H1 (cell line): ENCODE data around the gene SHPK. TPM values are rescaled to one million over a fixed set of nuclear protein-coding genes. Genes with fewer than 3 reads are reported as not detected.
A peak's percentile ranks its signal among the peaks of the same experiment; 100 is the strongest.

Source experiments
- BRCA1 ChIP-seq: IDR thresholded peaks from 2 replicates; pipeline ENCODE4 v1.6.1; 2012; ENCODE audit warnings: low read depth, low read length, improper control_type of control experiment
- CHD1 ChIP-seq: IDR thresholded peaks from 2 replicates; pipeline ENCODE4 v1.6.1; 2012; ENCODE audit warnings: low read depth, low read length, improper control_type of control experiment
- CHD7 ChIP-seq: fragments of 300-600 bp; sonication (generic); IDR thresholded peaks from 2 replicates; pipeline ENCODE4 v1.7.1; 2012; ENCODE audit warnings: low read length, moderate library complexity, mild to moderate bottlenecking, inconsistent platforms; ENCODE audit not compliant: insufficient replicate concordance
- EZH2 ChIP-seq: fragments of 200-600 bp; sonication (generic); IDR thresholded peaks from 2 replicates; pipeline ENCODE4 v1.7.1; 2012; ENCODE audit warnings: low read depth, mild to moderate bottlenecking, moderate library complexity, low read length, inconsistent platforms; ENCODE audit not compliant: severe bottlenecking
- JUND ChIP-seq: IDR thresholded peaks from 2 replicates; pipeline ENCODE4 v1.6.1; 2011; ENCODE audit warnings: mild to moderate bottlenecking, improper control_type of control experiment, low read length
- MAX ChIP-seq: IDR thresholded peaks from 2 replicates; pipeline ENCODE4 v1.6.1; 2012; ENCODE audit warnings: inconsistent platforms
- PHF8 ChIP-seq: fragments of 200-600 bp; sonication (generic); conservative IDR thresholded peaks from 2 replicates; pipeline ENCODE4 v1.7.1; 2012; ENCODE audit warnings: low read depth, mild to moderate bottlenecking, inconsistent platforms, low read length, moderate library complexity
- POU5F1 ChIP-seq: IDR thresholded peaks from 2 replicates; pipeline ENCODE4 v1.6.1; 2011; ENCODE audit warnings: low read depth, mild to moderate bottlenecking, low read length, moderate library complexity
- SUZ12 ChIP-seq: fragments of 200-600 bp; sonication (generic); IDR thresholded peaks from 2 replicates; pipeline ENCODE4 v1.6.1; 2012; ENCODE audit warnings: mild to moderate bottlenecking, inconsistent platforms, low read length, moderate library complexity, mixed read lengths
- ZNF274 ChIP-seq: IDR thresholded peaks from 2 replicates; pipeline ENCODE4 v1.7.0; 2012; ENCODE audit warnings: low read length, borderline replicate concordance; ENCODE audit errors: extremely low read depth
- polyA plus RNA-seq, 7 experiments: library from polyadenylated mRNA; depleted of rRNA in 3 of 7; stranded (reverse) in 5 of 7; unstranded in 2 of 7; fragments of >200 nt in 5 of 7; fragments of 200-250 nt in 2 of 7; gene quantifications; 1 replicate in 5 of 7; 2 replicates in 1 of 7; 4 replicates in 1 of 7; pipeline versions ENCODE4 v1.2.1 to v1.2.3, GENCODE V29; 2011 to 2013; ENCODE audit warnings: missing spikeins in 2 of 7, mixed read lengths in 2 of 7
- total RNA-seq: library from RNA; stranded (reverse); fragmentation: NEBNext Ultra II Directional; extraction: Animal tissue kit (Norgen Biotek cat#: 25700); gene quantifications from 2 replicates; pipeline ENCODE4 v1.2.1, GENCODE V29; 2021

Gene SHPK
- total and polyA plus RNA-seq, 2 of the 8 experiments (the other 6 are each of a cell fraction or from before 2014, with no cell fraction given), result 28.6 to 36.7 TPM

GRCh38 chr17:3668279-3669084 is 32.4 kb upstream of the SHPK start, which contains the start of the genes EMC6 and TAX1BP3 (continued):
- TF ChIP-seq EZH2 (no peak), PHF8 (peak; percentile 92), ZNF274 (no peak), MAX (peak; percentile 42; the same call in 1 of the 2 replicates), JUND (no peak), POU5F1 (no peak), CHD1 (no peak), SUZ12 (no peak), BRCA1 (no peak), CHD7 (no peak)
